OCI-LY7 (cell line): ENCODE data around the gene SLC12A3. TPM values are rescaled to one million over a fixed set of nuclear protein-coding genes. Genes with fewer than 3 reads are reported as not detected.

ENCODE experiments used
- BruUV-seq: library from RNA; stranded (reverse); fragments of 400-500 nt; replicated peaks from 2 replicates; lab custom pipeline; 2021; lab: Mats Ljungman, UMichigan
- CTCF ChIA-PET: fragments of 300-600 bp; sonication (Branson Sonifier 250); formaldehyde crosslinking; loops from one replicate; lab custom pipeline; 2022; ENCODE audit warnings: antibody characterized with exemption; ENCODE audit not compliant: unreplicated experiment; lab: Charles Lee
- POLR2A ChIA-PET: fragments of 300-600 bp; sonication (Branson Sonifier 250); formaldehyde crosslinking; loops from one replicate; lab custom pipeline; 2022; ENCODE audit warnings: antibody characterized with exemption; lab: Charles Lee
- DNase-seq: peaks from one replicate; pipeline ENCODE4 v3.0.0-alpha.2; 2015; ENCODE audit warnings: low spot score
- H2AFZ ChIP-seq: fragments of 200-600 bp; sonication (generic), shearing (Covaris generic); 2 replicates; pipeline ENCODE4 v1.6.1; 2014; ENCODE audit warnings: mild to moderate bottlenecking, antibody characterized with exemption, low read length, moderate library complexity
- H3K27ac ChIP-seq: fragments of 200-600 bp; sonication (generic); 2 replicates; pipeline ENCODE4 v1.5.1; 2014; ENCODE audit warnings: mixed run types, low read depth, mild to moderate bottlenecking, moderate library complexity, low read length, inconsistent platforms; ENCODE audit not compliant: poor library complexity, severe bottlenecking
- H3K36me3 ChIP-seq: fragments of 200-600 bp; sonication (generic); 2 replicates; pipeline ENCODE4 v1.6.1; 2014; ENCODE audit warnings: mild to moderate bottlenecking, antibody characterized with exemption, low read length, moderate library complexity, mixed read lengths; ENCODE audit not compliant: insufficient read depth
- H3K4me1 ChIP-seq: fragments of 200-600 bp; sonication (generic); 2 replicates; pipeline ENCODE4 v1.5.1; 2014; ENCODE audit warnings: mild to moderate bottlenecking, low read length; ENCODE audit not compliant: insufficient read depth, poor library complexity, severe bottlenecking
- H3K4me2 ChIP-seq: fragments of 200-600 bp; sonication (generic); 2 replicates; pipeline ENCODE4 v1.6.1; 2014; ENCODE audit warnings: mild to moderate bottlenecking, low read length
- H3K4me3 ChIP-seq: fragments of 200-600 bp; sonication (generic); 2 replicates; pipeline ENCODE4 v1.5.1; 2014; ENCODE audit warnings: mild to moderate bottlenecking, low read depth, low read length; ENCODE audit not compliant: poor library complexity, severe bottlenecking
- H3K79me2 ChIP-seq: fragments of 200-600 bp; sonication (generic); 2 replicates; pipeline ENCODE4 v1.6.1; 2016; ENCODE audit warnings: low read depth, mild to moderate bottlenecking, low read length, moderate library complexity, mixed read lengths; ENCODE audit not compliant: insufficient read depth
- H3K9me2 ChIP-seq: fragments of 200-600 bp; sonication (generic); 2 replicates; pipeline ENCODE4 v1.6.1; 2016; ENCODE audit warnings: mild to moderate bottlenecking, low read length, mixed read lengths; ENCODE audit not compliant: insufficient read depth
- H3K9me3 ChIP-seq: fragments of 200-600 bp; sonication (generic); 2 replicates; pipeline ENCODE4 v1.6.1; 2014; ENCODE audit warnings: mild to moderate bottlenecking, mixed run types, low read length, mixed read lengths
- H4K20me1 ChIP-seq: fragments of 200-600 bp; sonication (generic); 2 replicates; pipeline ENCODE4 v1.6.1; 2014; ENCODE audit warnings: mild to moderate bottlenecking, antibody characterized with exemption, low read length, moderate library complexity, mixed read lengths; ENCODE audit not compliant: insufficient read depth
- CTCF ChIP-seq: fragments of 200-600 bp; sonication (generic); conservative IDR thresholded peaks from 2 replicates; pipeline ENCODE4 v1.5.1; 2014; ENCODE audit warnings: mild to moderate bottlenecking, antibody characterized with exemption, low read length, moderate library complexity, mixed read lengths
- EZH2phosphoT487 ChIP-seq: fragments of 200-600 bp; sonication (generic); IDR thresholded peaks from 2 replicates; pipeline ENCODE4 v1.6.1; 2018; ENCODE audit warnings: low read depth, borderline replicate concordance, mild to moderate bottlenecking, mixed run types, antibody characterized with exemption, low read length, moderate library complexity, mixed read lengths
- intact Hi-C: fragments of 100-400 bp; cut with micrococcal nuclease; formaldehyde crosslinking; loops from one replicate; pipeline ENCODE4 v1.10.0; 2022; ENCODE audit not compliant: unreplicated experiment
- total RNA-seq, 2 experiments: library from RNA; depleted of rRNA in 1 of 2; stranded (reverse); fragments of >200 nt in 1 of 2; shearing (Covaris generic) in 1 of 2; gene quantifications; 2 replicates each; pipeline ENCODE4 v1.2.3, GENCODE V29; 2014 to 2022

SLC12A3 gene
- total RNA-seq, 2 experiments from 2014 or later: 0.25 to 0.88 TPM

DNA sequence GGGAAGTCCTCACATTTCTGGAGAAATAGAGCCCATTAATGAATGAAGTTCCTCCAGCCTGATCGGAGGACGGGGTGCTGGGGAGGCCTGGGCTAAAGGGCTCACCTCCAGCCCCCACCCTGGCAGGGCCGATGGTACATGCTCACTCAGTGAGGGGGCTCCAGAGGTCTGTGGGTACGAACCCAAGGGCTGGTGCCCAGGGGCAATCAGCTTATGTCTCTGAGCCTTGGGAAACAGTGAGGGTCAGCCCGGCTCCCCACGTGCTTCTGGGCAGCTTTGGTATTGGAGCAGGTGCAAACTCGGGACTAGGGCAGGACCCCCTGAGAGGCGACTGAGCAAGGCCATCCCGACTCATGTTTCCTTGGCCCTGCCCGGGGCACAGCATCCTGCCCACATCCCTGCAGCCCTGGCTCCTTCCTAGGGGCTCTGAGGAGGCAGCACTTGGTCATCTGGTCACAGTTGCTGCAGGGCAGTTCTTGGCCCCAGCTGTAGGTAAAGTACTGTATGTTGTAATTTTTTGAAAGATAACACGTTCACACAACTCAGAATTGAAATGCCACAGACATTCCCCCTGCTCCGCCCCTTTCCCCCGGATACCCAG lies 95.8 kb downstream of the SLC12A3 start:
- H3K4me3 ChIP-seq: no peak overlapping the region
- DNase-seq: no peak
- H2AFZ ChIP-seq: no peak overlapping the region
- ChIA-PET POLR2A (interaction anchor here (0.7 kb wide), 1 partner anchor 29 kb away, joined by 3 read pairs; the partner anchor contains the start of gene NLRC5), CTCF (no interaction called here)
- H3K9me2 ChIP-seq: no peaks in the 10 kb centered on the region
- no peaks in the 10 kb centered on the region for H3K79me2 ChIP-seq
- BruUV-seq: no TSS peak
- H4K20me1 ChIP-seq: no peaks in the 10 kb centered on the region
- intact Hi-C loops: no loop called here
- no peaks in the 10 kb centered on the region for H3K9me3 ChIP-seq
- no peak overlapping the region for H3K4me2 ChIP-seq
- H3K36me3 ChIP-seq: no peaks in the 10 kb centered on the region
- TF ChIP-seq EZH2phosphoT487: no peak
- TF ChIP-seq CTCF: no peak
- peaks cover 22% of the 10 kb centered on the region for H3K4me1 ChIP-seq
- H3K27ac ChIP-seq: no peak overlapping the region

GRCh38 chr16:56961386-56961785 lies 96.4 kb downstream of the SLC12A3 start:
- no peaks in the 10 kb centered on the region for H3K9me2 ChIP-seq
- H3K4me3 ChIP-seq: no peak overlapping the region
- no peak for TF ChIP-seq CTCF
- H3K4me2 ChIP-seq: no peak overlapping the region
- H3K27ac ChIP-seq: no peak overlapping the region
- H2AFZ ChIP-seq: no peak overlapping the region
- POLR2A ChIA-PET: no interaction called here
- H3K36me3 ChIP-seq: no peaks in the 10 kb centered on the region
- H3K79me2 ChIP-seq: no peaks in the 10 kb centered on the region
- no TSS peak for BruUV-seq
- intact Hi-C loops: no loop called here
- H4K20me1 ChIP-seq: no peaks in the 10 kb centered on the region
- no peak for DNase-seq
- H3K9me3 ChIP-seq: no peaks in the 10 kb centered on the region
- peaks cover 25% of the 10 kb centered on the region for H3K4me1 ChIP-seq
- CTCF ChIA-PET: interaction anchor here (0.9 kb wide), 1 partner anchor 10 kb away, joined by 3 read pairs; no protein-coding TSS in a partner anchor

GRCh38 chr16:56961851-56962281 lies 96.9 kb downstream of the SLC12A3 start, which contains the start of gene CETP:
TSS of gene CETP (plus strand) at chr16:56961950. CDS start at chr16:56961980, 30 bp downstream.
- Histone ChIP-seq H3K4me3 (no peak within 1 kb of the TSS), H3K9me2 (no peaks in the 10 kb centered on the region), H2AFZ (no peak within 1 kb of the TSS), H3K36me3 (no peaks in the 10 kb centered on the region), H3K27ac (no peak within 1 kb of the TSS), H3K79me2 (no peaks in the 10 kb centered on the region), H4K20me1 (no peaks in the 10 kb centered on the region), H3K4me1 (peaks cover 21% of the 10 kb centered on the region), H3K9me3 (no peaks in the 10 kb centered on the region), H3K4me2 (no peak within 1 kb of the TSS)
- no peak for DNase-seq
- POLR2A ChIA-PET: no interaction called here
- CTCF ChIA-PET: interaction anchor here (0.9 kb wide), 1 partner anchor 10 kb away, joined by 3 read pairs; no protein-coding TSS in a partner anchor
- BruUV-seq: no TSS peak
- TF ChIP-seq EZH2phosphoT487 (no peak), CTCF (no peak)
- intact Hi-C loops: no loop called here
